GM21737 (cell line): Measurements from ENCODE around the gene DAPK2.
"Not testable (repeated sequence)": the region's sequence is repeated elsewhere in the genome, so short reads cannot be mapped to it uniquely, and the experiment has no call there.

ENCODE experiments used
- ATAC-seq: cut with Tn5 transposase; IDR thresholded peaks from one replicate; pipeline ENCODE4 v1.9.1; 2021; ENCODE audit warnings: mild to moderate bottlenecking, moderate library complexity; ENCODE audit not compliant: unreplicated experiment

Gene DAPK2

GRCh38 chr15:63901912-63902670, 144.2 kb downstream of the DAPK2 start:
- no peak for ATAC-seq

- ATAC-seq: no peak
Measured at GRCh38 chr15:63900306-63900705, 146.0 kb downstream of the DAPK2 start.

- not testable (repeated sequence) for ATAC-seq
Measured at GRCh38 chr15:63899606-63900005, 146.7 kb downstream of the DAPK2 start.

- no peak for ATAC-seq
Measured at GRCh38 chr15:63899193-63899592, 147.1 kb downstream of the DAPK2 start.

GRCh38 chr15:63896336-63897115, 149.8 kb downstream of the DAPK2 start:
- peak; percentile 64 for ATAC-seq

- ATAC-seq: no peak
Measured at GRCh38 chr15:63895787-63896218, 150.5 kb downstream of the DAPK2 start.

- ATAC-seq: no peak
Measured at GRCh38 chr15:63895194-63895593, 151.1 kb downstream of the DAPK2 start.

GRCh38 chr15:63894662-63894949, 151.7 kb downstream of the DAPK2 start:
- ATAC-seq: no peak

- no peak for ATAC-seq
Measured at GRCh38 chr15:63893866-63894661, 152.2 kb downstream of the DAPK2 start.

- ATAC-seq: peak; percentile 36
Measured at GRCh38 chr15:63892794-63893441, 153.4 kb downstream of the DAPK2 start.

- ATAC-seq: no peak
Measured at GRCh38 chr15:63891768-63892133, 154.5 kb downstream of the DAPK2 start.

GRCh38 chr15:63891079-63891767, 155.1 kb downstream of the DAPK2 start:
- ATAC-seq: no peak

GRCh38 chr15:63890617-63891016, 155.7 kb downstream of the DAPK2 start:
- ATAC-seq: no peak

GRCh38 chr15:63889831-63890230, 156.5 kb downstream of the DAPK2 start:
- ATAC-seq: no peak

- ATAC-seq: no peak
Measured at GRCh38 chr15:63888823-63889222, 157.5 kb downstream of the DAPK2 start.

- no peak for ATAC-seq
Measured at GRCh38 chr15:63888146-63888545, 158.1 kb downstream of the DAPK2 start.

- ATAC-seq: no peak
Measured at GRCh38 chr15:63887630-63888029, 158.7 kb downstream of the DAPK2 start.

GRCh38 chr15:63884953-63885352, 161.3 kb downstream of the DAPK2 start:
- no peak for ATAC-seq

- ATAC-seq: no peak
Measured at GRCh38 chr15:63881431-63881830, 164.9 kb downstream of the DAPK2 start.

- ATAC-seq: no peak
Measured at GRCh38 chr15:63880744-63881143, 165.5 kb downstream of the DAPK2 start.

- ATAC-seq: no peak
Measured at GRCh38 chr15:63879995-63880394, 166.3 kb downstream of the DAPK2 start.
